T-helper 2 cell treated with Interferon-gamma antibody and Interleukin-4, amounts not matched to agents 5 μg/mL and 100 μg/mL, for 36 hours (primary cell): ENCODE data around the gene FSIP1.

ENCODE experiments used
- DNase-seq: peaks from one replicate; pipeline ENCODE4 v3.0.0; 2021; ENCODE audit warnings: low spot score
- H3K27ac Mint-ChIP-seq: one replicate; pipeline ENCODE4 v1.8.0; 2021; ENCODE audit warnings: mild to moderate bottlenecking, mixed read lengths
- H3K27me3 Mint-ChIP-seq: one replicate; pipeline ENCODE4 v1.8.0; 2021; ENCODE audit warnings: low read depth, mixed read lengths
- H3K36me3 Mint-ChIP-seq: one replicate; pipeline ENCODE4 v1.8.0; 2021; ENCODE audit warnings: low read depth, mixed read lengths
- H3K4me1 Mint-ChIP-seq: one replicate; pipeline ENCODE4 v1.8.0; 2021; ENCODE audit warnings: low read depth, mixed read lengths
- H3K4me3 Mint-ChIP-seq: one replicate; pipeline ENCODE4 v1.8.0; 2022; ENCODE audit warnings: mild to moderate bottlenecking, moderate library complexity, mixed read lengths
- H3K9me3 Mint-ChIP-seq: one replicate; pipeline ENCODE4 v1.8.0; 2021; ENCODE audit warnings: mixed read lengths

The FSIP1 gene

GRCh38 chr15:39624806-39625205 lies 157.8 kb downstream of the FSIP1 start:
- peak; percentile 78 for DNase-seq
- peaks cover 3% of the 10 kb centered on the region for H3K27me3 Mint-ChIP-seq
- peaks cover 34% of the 10 kb centered on the region for H3K36me3 Mint-ChIP-seq
- peak overlapping the region; percentile 99 for H3K27ac Mint-ChIP-seq
- H3K4me3 Mint-ChIP-seq = peak overlapping the region; percentile 85
- peaks cover 73% of the 10 kb centered on the region for H3K4me1 Mint-ChIP-seq
- peaks cover 22% of the 10 kb centered on the region for H3K9me3 Mint-ChIP-seq

- peaks cover 61% of the 10 kb centered on the region for H3K4me1 Mint-ChIP-seq
- H3K4me3 Mint-ChIP-seq = peak overlapping the region; percentile 85
- H3K36me3 Mint-ChIP-seq = peaks cover 33% of the 10 kb centered on the region
- DNase-seq = peak; percentile 72
- peak overlapping the region; percentile 99 for H3K27ac Mint-ChIP-seq
- peaks cover 3% of the 10 kb centered on the region for H3K27me3 Mint-ChIP-seq
- H3K9me3 Mint-ChIP-seq = peaks cover 24% of the 10 kb centered on the region
Measured at GRCh38 chr15:39623529-39623931, 159.1 kb downstream of the FSIP1 start.

GRCh38 chr15:39622660-39623516 lies 159.8 kb downstream of the FSIP1 start:
- peak overlapping the region; percentile 85 for H3K4me3 Mint-ChIP-seq
- H3K27me3 Mint-ChIP-seq = peaks cover 3% of the 10 kb centered on the region
- H3K27ac Mint-ChIP-seq = peak overlapping the region; percentile 99
- no peak for DNase-seq
- peaks cover 22% of the 10 kb centered on the region for H3K9me3 Mint-ChIP-seq
- peaks cover 29% of the 10 kb centered on the region for H3K36me3 Mint-ChIP-seq
- peaks cover 55% of the 10 kb centered on the region for H3K4me1 Mint-ChIP-seq

GRCh38 chr15:39621976-39622375 lies 160.7 kb downstream of the FSIP1 start:
- peaks cover 15% of the 10 kb centered on the region for H3K9me3 Mint-ChIP-seq
- peaks cover 48% of the 10 kb centered on the region for H3K4me1 Mint-ChIP-seq
- H3K36me3 Mint-ChIP-seq = peaks cover 24% of the 10 kb centered on the region
- DNase-seq = no peak
- no peak overlapping the region for H3K4me3 Mint-ChIP-seq
- peaks cover 3% of the 10 kb centered on the region for H3K27me3 Mint-ChIP-seq
- no peak overlapping the region for H3K27ac Mint-ChIP-seq

- Mint-ChIP-seq H3K9me3 (peaks cover 11% of the 10 kb centered on the region), H3K27ac (no peak overlapping the region), H3K27me3 (peaks cover 6% of the 10 kb centered on the region), H3K4me1 (peaks cover 46% of the 10 kb centered on the region), H3K4me3 (no peak overlapping the region), H3K36me3 (peaks cover 18% of the 10 kb centered on the region)
- DNase-seq = no peak
Measured at GRCh38 chr15:39621210-39621609, 161.4 kb downstream of the FSIP1 start.

- peaks cover 18% of the 10 kb centered on the region for H3K27me3 Mint-ChIP-seq
Measured at GRCh38 chr15:39618063-39618823, 164.4 kb downstream of the FSIP1 start.

GRCh38 chr15:39616731-39617455 lies 165.7 kb downstream of the FSIP1 start:
- peaks cover 6% of the 10 kb centered on the region for H3K4me1 Mint-ChIP-seq
- H3K9me3 Mint-ChIP-seq = peaks cover 24% of the 10 kb centered on the region
- DNase-seq = no peak
- no peak overlapping the region for H3K4me3 Mint-ChIP-seq
- H3K36me3 Mint-ChIP-seq = peaks cover 3% of the 10 kb centered on the region
- H3K27me3 Mint-ChIP-seq = peaks cover 24% of the 10 kb centered on the region
- H3K27ac Mint-ChIP-seq = no peak overlapping the region

More at GRCh38 chr15:39618063-39618823, 164.4 kb downstream of the FSIP1 start:
- H3K27ac Mint-ChIP-seq = no peak overlapping the region
- peaks cover 18% of the 10 kb centered on the region for H3K9me3 Mint-ChIP-seq
- no peak for DNase-seq
- H3K4me3 Mint-ChIP-seq = no peak overlapping the region
- peaks cover 16% of the 10 kb centered on the region for H3K4me1 Mint-ChIP-seq
- H3K36me3 Mint-ChIP-seq = peaks cover 4% of the 10 kb centered on the region

GRCh38 chr15:39613861-39614260 lies 168.8 kb downstream of the FSIP1 start:
- Mint-ChIP-seq H3K27me3 (peaks cover 24% of the 10 kb centered on the region), H3K36me3 (peaks cover 7% of the 10 kb centered on the region), H3K27ac (no peak overlapping the region), H3K9me3 (peaks cover 31% of the 10 kb centered on the region), H3K4me3 (no peak overlapping the region), H3K4me1 (peaks cover 5% of the 10 kb centered on the region)
- no peak for DNase-seq

- Mint-ChIP-seq H3K27ac (no peak overlapping the region), H3K36me3 (peaks cover 9% of the 10 kb centered on the region), H3K4me1 (peaks cover 9% of the 10 kb centered on the region), H3K27me3 (peaks cover 24% of the 10 kb centered on the region), H3K4me3 (no peak overlapping the region), H3K9me3 (peaks cover 33% of the 10 kb centered on the region)
- DNase-seq = no peak
Measured at GRCh38 chr15:39613271-39613670, 169.4 kb downstream of the FSIP1 start.

- H3K4me3 Mint-ChIP-seq = no peak overlapping the region
- H3K27ac Mint-ChIP-seq = no peak overlapping the region
- H3K36me3 Mint-ChIP-seq = peaks cover 11% of the 10 kb centered on the region
- peaks cover 7% of the 10 kb centered on the region for H3K4me1 Mint-ChIP-seq
- peaks cover 20% of the 10 kb centered on the region for H3K27me3 Mint-ChIP-seq
- peaks cover 35% of the 10 kb centered on the region for H3K9me3 Mint-ChIP-seq
- DNase-seq = no peak
Measured at GRCh38 chr15:39610665-39611064, 172.0 kb downstream of the FSIP1 start.

- no peak overlapping the region for H3K4me3 Mint-ChIP-seq
Measured at GRCh38 chr15:39609166-39609916, 173.3 kb downstream of the FSIP1 start.

GRCh38 chr15:39608185-39609139 lies 174.2 kb downstream of the FSIP1 start:
- Mint-ChIP-seq H3K27me3 (peaks cover 11% of the 10 kb centered on the region), H3K4me3 (peak overlapping the region; percentile 5), H3K9me3 (peaks cover 23% of the 10 kb centered on the region), H3K4me1 (peaks cover 7% of the 10 kb centered on the region), H3K36me3 (peaks cover 11% of the 10 kb centered on the region), H3K27ac (peak overlapping the region; percentile 58)
- no peak for DNase-seq

More at GRCh38 chr15:39609166-39609916, 173.3 kb downstream of the FSIP1 start:
- DNase-seq = no peak
- H3K9me3 Mint-ChIP-seq = peaks cover 31% of the 10 kb centered on the region
- H3K36me3 Mint-ChIP-seq = peaks cover 11% of the 10 kb centered on the region
- peaks cover 7% of the 10 kb centered on the region for H3K4me1 Mint-ChIP-seq
- H3K27me3 Mint-ChIP-seq = peaks cover 18% of the 10 kb centered on the region
- no peak overlapping the region for H3K27ac Mint-ChIP-seq
